Measurements from ENCODE around the gene GYS1. TPM values are rescaled to one million over a fixed set of nuclear protein-coding genes. Genes with fewer than 3 reads are reported as not detected.

GYS1 gene
- total RNA-seq, 6 experiments from 2014 or later, result 4.7 to 12.5 (median 8.9) TPM

- H3K36me3 ChIP-seq, result peaks cover 0 to 26% (median 1%) of the 10 kb centered on the region in 4 donors
- ATAC-seq, result peak in 1 of 4 donors; percentile 0
- H3K4me3 ChIP-seq, result peak overlapping the region; percentile 84 to 97 (median 87)
- intact Hi-C loops (cut with DNase I), result loop anchor here in 1 of 2 donors (10.0 kb wide), 1 partner anchor 62 kb away; the partner anchor contains the start of gene NUCB1
- H3K27ac ChIP-seq, result peak overlapping the region; percentile 93 to 99 (median 97)
- WGBS (ENCODE audit: insufficient coverage, low coverage, low lambda C conversion rate, missing lambda C conversion rate), result 20% methylated on average over 5 of the region's 10 CpGs
- TF ChIP-seq CTCF (IDR thresholded peaks at IDR 0.05) (no peak), POLR2A (IDR thresholded peaks at IDR 0.05) (peak; percentile 16)
- DNase-seq, result peak in 1 of 3 donors; percentile 50
- H3K4me1 ChIP-seq, result peaks cover 0 to 16% (median 0%) of the 10 kb centered on the region in 4 donors
- H3K9me3 ChIP-seq, result no peaks in the 10 kb centered on the region
- H3K27me3 ChIP-seq, result no peaks in the 10 kb centered on the region
These were observed 26.4 kb downstream of the GYS1 start for GRCh38 chr19:48966541-48967345.

DNA sequence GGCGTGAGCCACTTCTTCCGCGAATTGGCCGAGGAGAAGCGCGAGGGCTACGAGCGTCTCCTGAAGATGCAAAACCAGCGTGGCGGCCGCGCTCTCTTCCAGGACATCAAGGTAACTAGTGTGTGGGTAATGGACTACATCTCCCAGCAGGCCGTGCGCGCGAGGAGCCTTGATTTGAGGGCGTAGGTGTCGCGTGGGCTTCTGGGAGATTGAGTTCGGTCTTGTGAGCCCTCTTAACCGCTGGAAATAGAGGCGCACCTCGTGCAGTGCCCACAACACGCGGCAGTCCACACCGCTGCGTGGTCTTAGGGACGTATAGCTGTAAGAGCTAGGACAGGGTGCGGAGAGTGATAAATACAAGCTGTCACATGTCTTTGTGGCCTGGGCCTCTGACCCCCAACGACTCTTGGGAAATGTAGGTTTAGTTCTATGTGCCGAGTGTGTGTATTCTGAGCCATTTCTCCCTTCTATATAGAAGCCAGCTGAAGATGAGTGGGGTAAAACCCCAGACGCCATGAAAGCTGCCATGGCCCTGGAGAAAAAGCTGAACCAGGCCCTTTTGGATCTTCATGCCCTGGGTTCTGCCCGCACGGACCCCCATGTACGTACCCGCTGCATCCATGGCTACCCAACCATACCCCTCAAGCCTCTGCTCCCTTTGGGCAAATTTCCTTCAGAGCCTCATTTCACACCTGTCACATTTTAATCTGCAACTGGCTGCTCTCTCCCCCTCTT, 27.1 kb downstream of the GYS1 start:
- intact Hi-C loops (cut with DNase I), result loop anchor here in 1 of 2 donors (10.0 kb wide), 1 partner anchor 61 kb away; the partner anchor contains the start of gene NUCB1
- Histone ChIP-seq H3K27me3 (no peaks in the 10 kb centered on the region), H3K36me3 (peaks cover 0 to 26% (median 1%) of the 10 kb centered on the region in 4 donors), H3K27ac (peak overlapping the region; percentile 93 to 99 (median 97)), H3K4me1 (peaks cover 0 to 21% (median 0%) of the 10 kb centered on the region in 4 donors), H3K4me3 (peak overlapping the region; percentile 84 to 97 (median 87)), H3K9me3 (no peaks in the 10 kb centered on the region)
- WGBS (ENCODE audit: insufficient coverage, low coverage, low lambda C conversion rate, missing lambda C conversion rate), result 10% methylated on average over 14 of the region's 36 CpGs
- TF ChIP-seq POLR2A (IDR thresholded peaks at IDR 0.05), result no peak
- TF ChIP-seq CTCF (IDR thresholded peaks at IDR 0.05), result no peak
- ATAC-seq (peak; percentile 2 to 24 (median 10)), DNase-seq (peak; percentile 78 to 85 (median 82))

DNA sequence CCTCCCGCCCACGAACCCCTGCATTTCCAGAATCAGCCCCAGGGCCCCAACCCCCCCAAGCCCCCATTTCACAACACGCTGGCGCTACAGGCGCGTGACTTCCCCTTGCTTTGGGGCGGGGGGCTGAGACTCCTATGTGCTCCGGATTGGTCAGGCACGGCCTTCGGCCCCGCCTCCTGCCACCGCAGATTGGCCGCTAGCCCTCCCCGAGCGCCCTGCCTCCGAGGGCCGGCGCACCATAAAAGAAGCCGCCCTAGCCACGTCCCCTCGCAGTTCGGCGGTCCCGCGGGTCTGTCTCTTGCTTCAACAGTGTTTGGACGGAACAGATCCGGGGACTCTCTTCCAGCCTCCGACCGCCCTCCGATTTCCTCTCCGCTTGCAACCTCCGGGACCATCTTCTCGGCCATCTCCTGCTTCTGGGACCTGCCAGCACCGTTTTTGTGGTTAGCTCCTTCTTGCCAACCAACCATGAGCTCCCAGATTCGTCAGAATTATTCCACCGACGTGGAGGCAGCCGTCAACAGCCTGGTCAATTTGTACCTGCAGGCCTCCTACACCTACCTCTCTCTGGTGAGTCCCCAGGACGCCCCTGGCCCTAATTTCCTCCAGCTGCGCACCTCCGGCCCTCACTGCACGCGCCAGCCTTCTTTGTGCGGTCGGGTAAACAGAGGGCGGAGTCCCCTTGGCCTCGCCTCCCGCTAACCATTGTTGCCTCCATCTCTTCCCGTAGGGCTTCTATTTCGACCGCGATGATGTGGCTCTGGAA, 27.9 kb downstream of the GYS1 start, which contains the start of gene FTL:
Gene FTL (plus strand): TSS at position 270 of the 766 bp plus-strand sequence. CDS start 199 bp downstream, at position 469.
- Histone ChIP-seq H3K27me3 (no peaks in the 10 kb centered on the region), H3K4me3 (peak within 1 kb of the TSS; percentile 84 to 97 (median 87)), H3K9me3 (no peaks in the 10 kb centered on the region), H3K4me1 (peaks cover 0 to 27% (median 0%) of the 10 kb centered on the region in 4 donors), H3K27ac (peak within 1 kb of the TSS; percentile 97 to 99 (median 98)), H3K36me3 (peaks cover 0 to 21% (median 1%) of the 10 kb centered on the region in 4 donors)
- ATAC-seq, result peak; percentile 59 to 81 (median 69)
- TF ChIP-seq POLR2A (IDR thresholded peaks at IDR 0.05) (peak; percentile 100), CTCF (IDR thresholded peaks at IDR 0.05) (no peak)
- 0% methylated on average over 27 of the region's 52 CpGs for WGBS (ENCODE audit: insufficient coverage, low coverage, low lambda C conversion rate, missing lambda C conversion rate)
- DNase-seq, result peak; percentile 99
- intact Hi-C loops (cut with DNase I), result loop anchor here in 1 of 2 donors (10.0 kb wide), 1 partner anchor 60 kb away; the partner anchor contains the start of gene NUCB1
